WTC11 (cell line): ENCODE data around the gene NOL9. TPM values are rescaled to one million over a fixed set of nuclear protein-coding genes. Genes with fewer than 3 reads are reported as not detected.

ENCODE experiments used
- ATAC-seq: fragments of 200-7000 bp; cut with Tn5 transposase; 2 replicates; pipeline ENCODE4 v1.10.0; 2021; ENCODE audit warnings: mild to moderate bottlenecking, moderate library complexity
- CTCF ChIA-PET: fragments of 300-600 bp; sonication (Branson Sonifier 250); formaldehyde crosslinking; loops from one replicate; lab custom pipeline; 2021; ENCODE audit warnings: antibody characterized with exemption; lab: Charles Lee
- POLR2A ChIA-PET: fragments of 350-600 bp; sonication (Branson Sonifier 250); formaldehyde crosslinking; loops from one replicate; lab custom pipeline; 2021; ENCODE audit warnings: antibody characterized with exemption; lab: Charles Lee
- DNase-seq: peaks from one replicate; pipeline ENCODE4 v3.0.0; 2021; ENCODE audit warnings: low spot score
- H3K27ac Mint-ChIP-seq: 2 replicates; pipeline ENCODE4 v1.8.0; 2021; ENCODE audit warnings: mixed read lengths
- H3K27me3 Mint-ChIP-seq: 2 replicates; pipeline ENCODE4 v1.8.0; 2021; ENCODE audit warnings: low read depth, mild to moderate bottlenecking, moderate library complexity, mixed read lengths
- H3K36me3 Mint-ChIP-seq: 2 replicates; pipeline ENCODE4 v1.8.0; 2021; ENCODE audit warnings: mixed read lengths
- H3K4me1 Mint-ChIP-seq: 2 replicates; pipeline ENCODE4 v1.8.0; 2022; ENCODE audit warnings: mixed read lengths
- H3K4me3 Mint-ChIP-seq: 2 replicates; pipeline ENCODE4 v1.8.0; 2021; ENCODE audit warnings: mild to moderate bottlenecking, moderate library complexity, mixed read lengths
- H3K9me3 Mint-ChIP-seq: 2 replicates; pipeline ENCODE4 v1.8.0; 2021; ENCODE audit warnings: mixed read lengths
- ETV6 ChIP-seq: sonication (generic); formaldehyde crosslinking; IDR thresholded peaks from 2 replicates; pipeline ENCODE4 v1.8.1; 2022; ENCODE audit warnings: mild to moderate bottlenecking, missing genetic modification reagents
- FOXJ3 ChIP-seq: sonication (generic); formaldehyde crosslinking; IDR thresholded peaks from 2 replicates; pipeline ENCODE4 v1.9.0; 2021; ENCODE audit warnings: missing genetic modification reagents, mild to moderate bottlenecking, borderline replicate concordance
- IRF2 ChIP-seq: sonication (generic); formaldehyde crosslinking; IDR thresholded peaks from 2 replicates; pipeline ENCODE4 v1.8.0; 2022; ENCODE audit warnings: low read depth, missing genetic modification reagents, borderline replicate concordance
- JAZF1 ChIP-seq: fragments of 250-450 bp; sonication (Bioruptor Pico); IDR thresholded peaks from 2 replicates; pipeline ENCODE4 v1.9.0; 2021; ENCODE audit warnings: moderate library complexity, mild to moderate bottlenecking, inconsistent platforms
- JUN ChIP-seq: sonication (generic); formaldehyde crosslinking; IDR thresholded peaks from 2 replicates; pipeline ENCODE4 v1.8.0; 2023; ENCODE audit warnings: mild to moderate bottlenecking, missing genetic modification reagents
- KAT7 ChIP-seq: sonication (generic); formaldehyde crosslinking; IDR thresholded peaks from 2 replicates; pipeline ENCODE4 v1.8.1; 2023; ENCODE audit warnings: missing genetic modification reagents, mild to moderate bottlenecking, borderline replicate concordance
- NR1H2 ChIP-seq: sonication (generic); formaldehyde crosslinking; IDR thresholded peaks from 2 replicates; pipeline ENCODE4 v1.9.0; 2021; ENCODE audit warnings: mild to moderate bottlenecking, moderate library complexity, missing genetic modification reagents
- OVOL2 ChIP-seq: fragments of 250-450 bp; sonication (Bioruptor Pico); IDR thresholded peaks from 2 replicates; pipeline ENCODE4 v1.9.0; 2021; ENCODE audit warnings: mild to moderate bottlenecking, borderline replicate concordance
- RORB ChIP-seq: fragments of 250-450 bp; sonication (Bioruptor Pico); IDR thresholded peaks from 2 replicates; pipeline ENCODE4 v1.9.0; 2021; ENCODE audit warnings: mild to moderate bottlenecking
- SOX15 ChIP-seq: fragments of 250-450 bp; sonication (Bioruptor Pico); IDR thresholded peaks from 2 replicates; pipeline ENCODE4 v1.9.0; 2021; ENCODE audit warnings: mild to moderate bottlenecking
- TEAD1 ChIP-seq: sonication (generic); formaldehyde crosslinking; IDR thresholded peaks from 2 replicates; pipeline ENCODE4 v1.8.0; 2022; ENCODE audit warnings: mild to moderate bottlenecking, missing genetic modification reagents
- total RNA-seq: library from RNA; stranded (reverse); gene quantifications from 3 replicates; pipeline ENCODE4 v1.2.3, GENCODE V29; 2021
- TF ChIP-seq, protein P1 (sequence below): sonication (generic); formaldehyde crosslinking; IDR thresholded peaks from 2 replicates; pipeline ENCODE4 v1.8.1; 2023; ENCODE audit warnings: mild to moderate bottlenecking, missing genetic modification reagents, borderline replicate concordance
- TF ChIP-seq, protein P2 (sequence below): fragments of 250-450 bp; sonication (Bioruptor Pico); IDR thresholded peaks from 2 replicates; pipeline ENCODE4 v1.9.0; 2021; ENCODE audit warnings: mild to moderate bottlenecking, borderline replicate concordance
- TF ChIP-seq, protein P3 (sequence below): sonication (generic); formaldehyde crosslinking; IDR thresholded peaks from 2 replicates; pipeline ENCODE4 v1.8.1; 2022; ENCODE audit warnings: low read depth, mild to moderate bottlenecking, moderate library complexity, missing genetic modification reagents, borderline replicate concordance
- TF ChIP-seq, protein P4 (sequence below): sonication (generic); formaldehyde crosslinking; IDR thresholded peaks from 2 replicates; pipeline ENCODE4 v1.8.0; 2022; ENCODE audit warnings: mild to moderate bottlenecking, missing genetic modification reagents
- TF ChIP-seq, protein P5 (sequence below): fragments of 250-450 bp; sonication (Bioruptor Pico); IDR thresholded peaks from 2 replicates; pipeline ENCODE4 v2.1.2; 2022; ENCODE audit warnings: mild to moderate bottlenecking, moderate library complexity
- TF ChIP-seq, protein P6 (sequence below): sonication (generic); formaldehyde crosslinking; IDR thresholded peaks from 2 replicates; pipeline ENCODE4 v1.8.0; 2023; ENCODE audit warnings: missing genetic modification reagents, mild to moderate bottlenecking, borderline replicate concordance

NOL9 gene
- total RNA-seq, 1 experiment from 2014 or later: 37.4 TPM

DNA sequence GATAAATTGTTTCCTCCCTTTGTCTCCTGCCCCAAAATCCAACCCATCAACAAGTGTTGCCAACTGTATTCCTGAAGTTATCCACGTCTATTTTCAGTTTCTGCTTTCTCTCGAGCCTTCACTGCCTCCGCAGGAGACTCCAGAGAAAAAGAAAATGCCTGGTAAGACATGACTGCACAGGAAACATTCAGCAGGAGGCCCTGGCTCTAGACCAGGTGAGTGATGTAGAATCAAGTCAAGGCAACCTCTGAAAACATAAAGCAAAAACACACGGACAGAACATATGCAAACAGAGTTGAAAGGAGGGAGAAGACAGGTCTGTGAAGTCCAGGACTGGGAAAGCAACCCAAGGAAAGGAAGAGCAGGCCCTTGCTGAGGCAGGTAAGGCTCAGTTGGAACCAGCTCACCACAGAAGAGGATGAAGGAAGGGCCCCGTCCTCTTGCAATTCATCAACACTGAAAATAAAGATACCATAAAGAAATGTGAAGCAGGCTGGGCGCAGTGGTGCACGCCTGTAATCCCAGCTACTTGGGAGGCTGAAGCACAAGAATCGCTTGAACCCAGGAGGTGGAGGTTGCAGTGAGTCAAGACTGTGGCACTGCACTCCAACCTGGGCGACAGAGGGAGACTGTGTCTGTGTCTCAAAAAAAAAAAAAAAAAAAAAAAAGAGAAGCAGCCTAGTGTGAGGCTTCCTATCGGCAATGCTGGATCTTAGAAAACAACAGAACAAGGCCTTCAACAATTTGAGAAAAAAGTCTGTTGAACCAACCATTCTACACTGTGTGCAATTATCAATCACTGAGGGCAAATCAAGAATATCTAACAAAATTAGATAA, 8.8 kb downstream of the NOL9 start (continued):
- TF ChIP-seq, protein P1, sequence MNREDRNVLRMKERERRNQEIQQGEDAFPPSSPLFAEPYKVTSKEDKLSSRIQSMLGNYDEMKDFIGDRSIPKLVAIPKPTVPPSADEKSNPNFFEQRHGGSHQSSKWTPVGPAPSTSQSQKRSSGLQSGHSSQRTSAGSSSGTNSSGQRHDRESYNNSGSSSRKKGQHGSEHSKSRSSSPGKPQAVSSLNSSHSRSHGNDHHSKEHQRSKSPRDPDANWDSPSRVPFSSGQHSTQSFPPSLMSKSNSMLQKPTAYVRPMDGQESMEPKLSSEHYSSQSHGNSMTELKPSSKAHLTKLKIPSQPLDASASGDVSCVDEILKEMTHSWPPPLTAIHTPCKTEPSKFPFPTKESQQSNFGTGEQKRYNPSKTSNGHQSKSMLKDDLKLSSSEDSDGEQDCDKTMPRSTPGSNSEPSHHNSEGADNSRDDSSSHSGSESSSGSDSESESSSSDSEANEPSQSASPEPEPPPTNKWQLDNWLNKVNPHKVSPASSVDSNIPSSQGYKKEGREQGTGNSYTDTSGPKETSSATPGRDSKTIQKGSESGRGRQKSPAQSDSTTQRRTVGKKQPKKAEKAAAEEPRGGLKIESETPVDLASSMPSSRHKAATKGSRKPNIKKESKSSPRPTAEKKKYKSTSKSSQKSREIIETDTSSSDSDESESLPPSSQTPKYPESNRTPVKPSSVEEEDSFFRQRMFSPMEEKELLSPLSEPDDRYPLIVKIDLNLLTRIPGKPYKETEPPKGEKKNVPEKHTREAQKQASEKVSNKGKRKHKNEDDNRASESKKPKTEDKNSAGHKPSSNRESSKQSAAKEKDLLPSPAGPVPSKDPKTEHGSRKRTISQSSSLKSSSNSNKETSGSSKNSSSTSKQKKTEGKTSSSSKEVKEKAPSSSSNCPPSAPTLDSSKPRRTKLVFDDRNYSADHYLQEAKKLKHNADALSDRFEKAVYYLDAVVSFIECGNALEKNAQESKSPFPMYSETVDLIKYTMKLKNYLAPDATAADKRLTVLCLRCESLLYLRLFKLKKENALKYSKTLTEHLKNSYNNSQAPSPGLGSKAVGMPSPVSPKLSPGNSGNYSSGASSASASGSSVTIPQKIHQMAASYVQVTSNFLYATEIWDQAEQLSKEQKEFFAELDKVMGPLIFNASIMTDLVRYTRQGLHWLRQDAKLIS (CRISPR knock-in tag): no peak
- TF ChIP-seq, protein P2, sequence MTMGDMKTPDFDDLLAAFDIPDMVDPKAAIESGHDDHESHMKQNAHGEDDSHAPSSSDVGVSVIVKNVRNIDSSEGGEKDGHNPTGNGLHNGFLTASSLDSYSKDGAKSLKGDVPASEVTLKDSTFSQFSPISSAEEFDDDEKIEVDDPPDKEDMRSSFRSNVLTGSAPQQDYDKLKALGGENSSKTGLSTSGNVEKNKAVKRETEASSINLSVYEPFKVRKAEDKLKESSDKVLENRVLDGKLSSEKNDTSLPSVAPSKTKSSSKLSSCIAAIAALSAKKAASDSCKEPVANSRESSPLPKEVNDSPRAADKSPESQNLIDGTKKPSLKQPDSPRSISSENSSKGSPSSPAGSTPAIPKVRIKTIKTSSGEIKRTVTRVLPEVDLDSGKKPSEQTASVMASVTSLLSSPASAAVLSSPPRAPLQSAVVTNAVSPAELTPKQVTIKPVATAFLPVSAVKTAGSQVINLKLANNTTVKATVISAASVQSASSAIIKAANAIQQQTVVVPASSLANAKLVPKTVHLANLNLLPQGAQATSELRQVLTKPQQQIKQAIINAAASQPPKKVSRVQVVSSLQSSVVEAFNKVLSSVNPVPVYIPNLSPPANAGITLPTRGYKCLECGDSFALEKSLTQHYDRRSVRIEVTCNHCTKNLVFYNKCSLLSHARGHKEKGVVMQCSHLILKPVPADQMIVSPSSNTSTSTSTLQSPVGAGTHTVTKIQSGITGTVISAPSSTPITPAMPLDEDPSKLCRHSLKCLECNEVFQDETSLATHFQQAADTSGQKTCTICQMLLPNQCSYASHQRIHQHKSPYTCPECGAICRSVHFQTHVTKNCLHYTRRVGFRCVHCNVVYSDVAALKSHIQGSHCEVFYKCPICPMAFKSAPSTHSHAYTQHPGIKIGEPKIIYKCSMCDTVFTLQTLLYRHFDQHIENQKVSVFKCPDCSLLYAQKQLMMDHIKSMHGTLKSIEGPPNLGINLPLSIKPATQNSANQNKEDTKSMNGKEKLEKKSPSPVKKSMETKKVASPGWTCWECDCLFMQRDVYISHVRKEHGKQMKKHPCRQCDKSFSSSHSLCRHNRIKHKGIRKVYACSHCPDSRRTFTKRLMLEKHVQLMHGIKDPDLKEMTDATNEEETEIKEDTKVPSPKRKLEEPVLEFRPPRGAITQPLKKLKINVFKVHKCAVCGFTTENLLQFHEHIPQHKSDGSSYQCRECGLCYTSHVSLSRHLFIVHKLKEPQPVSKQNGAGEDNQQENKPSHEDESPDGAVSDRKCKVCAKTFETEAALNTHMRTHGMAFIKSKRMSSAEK: no peak
- TF ChIP-seq IRF2 (CRISPR knock-in tag): no peak
- no peak for TF ChIP-seq TEAD1 (CRISPR knock-in tag)
- TF ChIP-seq, protein P3, sequence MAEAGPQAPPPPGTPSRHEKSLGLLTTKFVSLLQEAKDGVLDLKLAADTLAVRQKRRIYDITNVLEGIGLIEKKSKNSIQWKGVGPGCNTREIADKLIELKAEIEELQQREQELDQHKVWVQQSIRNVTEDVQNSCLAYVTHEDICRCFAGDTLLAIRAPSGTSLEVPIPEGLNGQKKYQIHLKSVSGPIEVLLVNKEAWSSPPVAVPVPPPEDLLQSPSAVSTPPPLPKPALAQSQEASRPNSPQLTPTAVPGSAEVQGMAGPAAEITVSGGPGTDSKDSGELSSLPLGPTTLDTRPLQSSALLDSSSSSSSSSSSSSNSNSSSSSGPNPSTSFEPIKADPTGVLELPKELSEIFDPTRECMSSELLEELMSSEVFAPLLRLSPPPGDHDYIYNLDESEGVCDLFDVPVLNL (CRISPR knock-in tag): no peak
- TF ChIP-seq, protein P4, sequence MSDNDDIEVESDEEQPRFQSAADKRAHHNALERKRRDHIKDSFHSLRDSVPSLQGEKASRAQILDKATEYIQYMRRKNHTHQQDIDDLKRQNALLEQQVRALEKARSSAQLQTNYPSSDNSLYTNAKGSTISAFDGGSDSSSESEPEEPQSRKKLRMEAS (CRISPR knock-in tag): no peak

DNA sequence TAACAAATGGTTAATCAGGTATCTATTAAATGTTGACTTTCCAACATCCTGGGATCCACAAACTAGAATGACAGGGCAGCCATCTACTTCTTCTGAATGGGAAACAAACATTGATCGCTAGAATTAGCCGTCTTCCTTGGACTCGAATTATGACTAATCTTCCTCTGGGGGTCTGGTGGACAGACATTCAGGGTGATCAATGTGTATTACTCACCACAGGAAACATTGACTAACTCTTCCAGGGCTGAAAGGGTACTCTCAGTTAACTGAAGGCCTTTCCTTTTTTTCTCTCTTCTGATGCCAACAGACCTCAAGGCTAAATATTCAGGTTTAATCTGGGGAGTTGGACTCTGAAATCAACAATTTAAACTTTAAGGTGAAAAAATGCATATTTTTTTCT, 9.5 kb downstream of the NOL9 start:
- H3K36me3 Mint-ChIP-seq: peaks cover 61% of the 10 kb centered on the region
- no peak overlapping the region for H3K27ac Mint-ChIP-seq
- CTCF ChIA-PET: no interaction called here
- ATAC-seq: no peak
- H3K4me3 Mint-ChIP-seq: no peak overlapping the region
- TF ChIP-seq, protein P5, sequence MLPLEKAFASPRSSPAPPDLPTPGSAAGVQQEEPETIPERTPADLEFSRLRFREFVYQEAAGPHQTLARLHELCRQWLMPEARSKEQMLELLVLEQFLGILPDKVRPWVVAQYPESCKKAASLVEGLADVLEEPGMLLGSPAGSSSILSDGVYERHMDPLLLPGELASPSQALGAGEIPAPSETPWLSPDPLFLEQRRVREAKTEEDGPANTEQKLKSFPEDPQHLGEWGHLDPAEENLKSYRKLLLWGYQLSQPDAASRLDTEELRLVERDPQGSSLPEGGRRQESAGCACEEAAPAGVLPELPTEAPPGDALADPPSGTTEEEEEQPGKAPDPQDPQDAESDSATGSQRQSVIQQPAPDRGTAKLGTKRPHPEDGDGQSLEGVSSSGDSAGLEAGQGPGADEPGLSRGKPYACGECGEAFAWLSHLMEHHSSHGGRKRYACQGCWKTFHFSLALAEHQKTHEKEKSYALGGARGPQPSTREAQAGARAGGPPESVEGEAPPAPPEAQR: no peak
- no peak for TF ChIP-seq OVOL2 (CRISPR knock-in tag)
- TF ChIP-seq KAT7 (CRISPR knock-in tag): no peak
- TF ChIP-seq JUN (CRISPR knock-in tag): no peak
- no peak for TF ChIP-seq TEAD1 (CRISPR knock-in tag)
- TF ChIP-seq RORB (CRISPR knock-in tag): no peak
- no peak for TF ChIP-seq SOX15 (CRISPR knock-in tag)
- TF ChIP-seq, protein P6, sequence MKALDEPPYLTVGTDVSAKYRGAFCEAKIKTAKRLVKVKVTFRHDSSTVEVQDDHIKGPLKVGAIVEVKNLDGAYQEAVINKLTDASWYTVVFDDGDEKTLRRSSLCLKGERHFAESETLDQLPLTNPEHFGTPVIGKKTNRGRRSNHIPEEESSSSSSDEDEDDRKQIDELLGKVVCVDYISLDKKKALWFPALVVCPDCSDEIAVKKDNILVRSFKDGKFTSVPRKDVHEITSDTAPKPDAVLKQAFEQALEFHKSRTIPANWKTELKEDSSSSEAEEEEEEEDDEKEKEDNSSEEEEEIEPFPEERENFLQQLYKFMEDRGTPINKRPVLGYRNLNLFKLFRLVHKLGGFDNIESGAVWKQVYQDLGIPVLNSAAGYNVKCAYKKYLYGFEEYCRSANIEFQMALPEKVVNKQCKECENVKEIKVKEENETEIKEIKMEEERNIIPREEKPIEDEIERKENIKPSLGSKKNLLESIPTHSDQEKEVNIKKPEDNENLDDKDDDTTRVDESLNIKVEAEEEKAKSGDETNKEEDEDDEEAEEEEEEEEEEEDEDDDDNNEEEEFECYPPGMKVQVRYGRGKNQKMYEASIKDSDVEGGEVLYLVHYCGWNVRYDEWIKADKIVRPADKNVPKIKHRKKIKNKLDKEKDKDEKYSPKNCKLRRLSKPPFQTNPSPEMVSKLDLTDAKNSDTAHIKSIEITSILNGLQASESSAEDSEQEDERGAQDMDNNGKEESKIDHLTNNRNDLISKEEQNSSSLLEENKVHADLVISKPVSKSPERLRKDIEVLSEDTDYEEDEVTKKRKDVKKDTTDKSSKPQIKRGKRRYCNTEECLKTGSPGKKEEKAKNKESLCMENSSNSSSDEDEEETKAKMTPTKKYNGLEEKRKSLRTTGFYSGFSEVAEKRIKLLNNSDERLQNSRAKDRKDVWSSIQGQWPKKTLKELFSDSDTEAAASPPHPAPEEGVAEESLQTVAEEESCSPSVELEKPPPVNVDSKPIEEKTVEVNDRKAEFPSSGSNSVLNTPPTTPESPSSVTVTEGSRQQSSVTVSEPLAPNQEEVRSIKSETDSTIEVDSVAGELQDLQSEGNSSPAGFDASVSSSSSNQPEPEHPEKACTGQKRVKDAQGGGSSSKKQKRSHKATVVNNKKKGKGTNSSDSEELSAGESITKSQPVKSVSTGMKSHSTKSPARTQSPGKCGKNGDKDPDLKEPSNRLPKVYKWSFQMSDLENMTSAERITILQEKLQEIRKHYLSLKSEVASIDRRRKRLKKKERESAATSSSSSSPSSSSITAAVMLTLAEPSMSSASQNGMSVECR (CRISPR knock-in tag): no peak
- TF ChIP-seq ETV6 (CRISPR knock-in tag): no peak
- TF ChIP-seq JAZF1 (CRISPR knock-in tag): no peak
- TF ChIP-seq IRF2 (CRISPR knock-in tag): no peak
- no peak for TF ChIP-seq NR1H2 (CRISPR knock-in tag)
- TF ChIP-seq FOXJ3: no peak
- DNase-seq: no peak
- POLR2A ChIA-PET: no interaction called here
- H3K4me1 Mint-ChIP-seq: no peaks in the 10 kb centered on the region
- no peaks in the 10 kb centered on the region for H3K9me3 Mint-ChIP-seq
- no peaks in the 10 kb centered on the region for H3K27me3 Mint-ChIP-seq
